Tibial nerve (tissue), 3 donors: Measurements from ENCODE around the gene EDDM13.

Experiments
- EP300 ChIP-seq, 2 donors: sonication (generic); formaldehyde crosslinking; IDR thresholded peaks; one replicate each; pipeline ENCODE4 v1.6.1; 2017; ENCODE audit warnings: antibody characterized with exemption in 2 of 2, mild to moderate bottlenecking in 1 of 2
- POLR2A ChIP-seq, 2 donors: fragments of 450-650 bp; IDR thresholded peaks; one replicate each; pipeline ENCODE4 v1.6.1; 2017; ENCODE audit warnings: antibody characterized with exemption in 2 of 2, mild to moderate bottlenecking in 2 of 2, moderate library complexity in 2 of 2

- TF ChIP-seq EP300 (IDR thresholded peaks at IDR 0.05) (no peak), POLR2A (IDR thresholded peaks at IDR 0.05) (no peak)
Measured at GRCh38 chr19:56282809-56283208, 10.3 kb downstream of the EDDM13 start.
